IPS DF 6.9 (cell line): ENCODE measurements around the gene MOCOS.

ENCODE experiments used
- DNase-seq: peaks from one replicate; pipeline ENCODE4 v3.0.0-alpha.2; 2013; ENCODE audit warnings: low read depth, low spot score
- H3K27ac ChIP-seq: one replicate; pipeline ENCODE4 v1.5.1; 2013; ENCODE audit warnings: low read length, control low read depth
- H3K27me3 ChIP-seq: 2 replicates; pipeline ENCODE4 v1.6.1; 2013; ENCODE audit warnings: mild to moderate bottlenecking, low read length; ENCODE audit not compliant: control insufficient read depth, insufficient read depth
- H3K36me3 ChIP-seq: 2 replicates; pipeline ENCODE4 v1.6.1; 2013; ENCODE audit warnings: low read length; ENCODE audit not compliant: control insufficient read depth, insufficient read depth
- H3K4me1 ChIP-seq: 2 replicates; pipeline ENCODE4 v1.6.1; 2013; ENCODE audit warnings: low read length; ENCODE audit not compliant: control insufficient read depth, insufficient read depth
- H3K4me3 ChIP-seq: 2 replicates; pipeline ENCODE4 v1.5.1; 2013; ENCODE audit warnings: mild to moderate bottlenecking, low read length
- H3K9me3 ChIP-seq: 2 replicates; pipeline ENCODE4 v1.6.1; 2013; ENCODE audit warnings: low read length, inconsistent platforms; ENCODE audit not compliant: control insufficient read depth, insufficient read depth
- WGBS: extraction: QIAGEN DNeasy Blood & Tissue Kit; methylation state at CpG from one replicate; pipeline ENCODE4 v1.1.7; 2013; ENCODE audit warnings: mixed read lengths, missing lambda C conversion rate; ENCODE audit not compliant: insufficient read length, insufficient coverage; 5-methylcytosine and 5-hydroxymethylcytosine counted together

MOCOS gene

GRCh38 chr18:36302676-36303075 lies 115.4 kb downstream of the MOCOS start:
- no peak overlapping the region for H3K4me3 ChIP-seq
- peaks cover 5% of the 10 kb centered on the region; the same call in 1 of the 2 replicates for H3K27me3 ChIP-seq
- H3K4me1 ChIP-seq = no peaks in the 10 kb centered on the region; the same call in 1 of the 2 replicates
- no CpG with 5 or more reads among the region's 2 CpGs for WGBS
- no peaks in the 10 kb centered on the region for H3K36me3 ChIP-seq
- H3K9me3 ChIP-seq = no peaks in the 10 kb centered on the region
- no peak overlapping the region for H3K27ac ChIP-seq
- DNase-seq = no peak

- H3K4me3 ChIP-seq = no peak overlapping the region
- H3K27me3 ChIP-seq = peaks cover 5% of the 10 kb centered on the region; the same call in 1 of the 2 replicates
- H3K27ac ChIP-seq = no peak overlapping the region
- H3K9me3 ChIP-seq = no peaks in the 10 kb centered on the region
- DNase-seq = no peak
- H3K36me3 ChIP-seq = no peaks in the 10 kb centered on the region
- no CpG with 5 or more reads among the region's 6 CpGs for WGBS
- H3K4me1 ChIP-seq = no peaks in the 10 kb centered on the region; the same call in 1 of the 2 replicates
Observed at GRCh38 chr18:36303211-36303844, 116.0 kb downstream of the MOCOS start.

DNA sequence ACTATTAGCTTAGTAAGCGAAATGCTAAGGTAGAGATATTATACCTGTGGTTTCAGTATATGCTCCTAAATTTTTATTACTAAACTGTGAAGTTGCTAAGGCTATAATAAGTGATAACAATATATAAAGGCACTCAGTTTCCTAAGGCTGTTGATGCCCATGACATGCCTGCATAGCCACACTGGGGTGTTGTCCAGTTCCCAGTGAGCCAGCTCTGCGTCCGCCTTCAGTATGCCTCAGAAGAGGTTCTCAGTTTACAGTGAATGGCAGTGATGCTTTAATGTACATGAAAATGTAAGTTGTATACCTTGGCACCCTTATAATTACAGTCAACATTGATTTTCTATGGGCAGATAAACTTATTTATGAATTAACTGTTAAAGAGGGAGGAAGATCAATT lies 117.4 kb downstream of the MOCOS start:
- Histone ChIP-seq H3K27ac (no peak overlapping the region), H3K36me3 (no peaks in the 10 kb centered on the region), H3K4me3 (no peak overlapping the region), H3K4me1 (peaks cover 5% of the 10 kb centered on the region), H3K27me3 (no peaks in the 10 kb centered on the region), H3K9me3 (no peaks in the 10 kb centered on the region)
- DNase-seq = no peak
- no CpG with 5 or more reads among the region's 3 CpGs for WGBS

GRCh38 chr18:36305375-36305774 lies 118.1 kb downstream of the MOCOS start:
- Histone ChIP-seq H3K27ac (no peak overlapping the region), H3K27me3 (no peaks in the 10 kb centered on the region), H3K4me3 (no peak overlapping the region), H3K9me3 (no peaks in the 10 kb centered on the region), H3K36me3 (no peaks in the 10 kb centered on the region), H3K4me1 (peaks cover 5% of the 10 kb centered on the region)
- no CpG with 5 or more reads among the region's 2 CpGs for WGBS
- DNase-seq = no peak

DNA sequence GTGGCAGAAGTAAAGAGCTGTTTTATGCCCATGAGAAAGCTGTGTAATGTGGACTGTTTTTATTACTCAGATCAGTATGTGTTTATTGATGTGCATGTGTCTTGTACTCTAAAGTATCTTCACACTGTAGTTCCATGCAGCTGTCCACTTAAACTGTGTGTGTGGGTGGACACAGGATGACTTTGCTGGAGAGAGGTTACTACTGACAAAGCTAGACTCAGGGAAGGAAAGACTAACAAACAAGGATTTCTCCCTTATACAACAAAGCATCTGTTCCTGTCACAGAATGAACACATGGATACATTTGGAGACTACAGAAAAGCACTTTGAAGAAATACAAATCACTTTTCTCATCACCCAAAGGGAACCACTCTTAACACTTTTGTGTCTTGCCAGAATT lies 120.2 kb downstream of the MOCOS start:
- peaks cover 5% of the 10 kb centered on the region for H3K4me1 ChIP-seq
- no peak overlapping the region for H3K4me3 ChIP-seq
- no peak for DNase-seq

DNA sequence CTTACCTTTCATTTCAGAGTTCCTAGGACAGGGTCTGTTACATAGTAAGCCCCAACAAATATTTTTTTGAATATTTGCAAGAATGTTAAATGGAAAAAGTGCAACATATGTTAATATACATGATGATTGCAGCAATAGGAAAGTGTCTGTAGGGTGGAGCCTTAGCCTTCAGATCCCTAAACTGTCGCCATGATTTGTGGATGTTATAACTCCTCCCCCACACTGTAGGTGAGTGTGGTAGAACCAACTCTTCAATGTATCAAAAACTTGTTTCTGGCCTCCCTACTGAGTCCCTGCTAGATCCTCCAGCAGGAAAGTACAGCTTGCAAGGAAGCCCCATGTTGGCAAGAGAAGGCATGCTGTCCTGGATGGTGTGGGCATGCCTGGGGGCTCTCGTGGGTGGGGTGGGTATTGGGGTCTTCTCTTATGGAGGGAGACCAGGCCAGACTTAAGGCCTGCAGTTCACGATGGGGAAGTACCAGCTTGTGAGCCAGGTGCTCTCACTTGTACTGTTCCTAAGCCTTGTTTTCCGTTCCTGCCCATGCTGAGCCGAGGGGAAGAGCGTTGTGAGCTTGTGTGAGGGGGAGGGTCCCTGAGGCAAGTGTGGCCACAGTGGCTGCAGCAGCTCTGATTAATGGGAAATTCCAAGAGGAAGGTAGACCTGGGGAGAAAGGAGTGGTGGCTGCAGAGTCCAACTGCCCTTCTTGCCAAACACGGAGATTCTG lies 121.6 kb downstream of the MOCOS start:
- H3K4me3 ChIP-seq = no peak overlapping the region
- H3K4me1 ChIP-seq = peaks cover 5% of the 10 kb centered on the region
- no peak for DNase-seq

More for the DNA sequence above, 120.2 kb downstream of the MOCOS start:
- Histone ChIP-seq H3K27ac (no peak overlapping the region), H3K9me3 (no peaks in the 10 kb centered on the region), H3K27me3 (no peaks in the 10 kb centered on the region), H3K36me3 (no peaks in the 10 kb centered on the region)

GRCh38 chr18:36309436-36310391 lies 122.4 kb downstream of the MOCOS start:
- no CpG with 5 or more reads among the region's 11 CpGs for WGBS

More for the DNA sequence above, 121.6 kb downstream of the MOCOS start:
- no peak overlapping the region for H3K27ac ChIP-seq
- no peaks in the 10 kb centered on the region for H3K27me3 ChIP-seq
- H3K36me3 ChIP-seq = no peaks in the 10 kb centered on the region
- H3K9me3 ChIP-seq = no peaks in the 10 kb centered on the region
- WGBS = no CpG with 5 or more reads among the region's 7 CpGs

DNA sequence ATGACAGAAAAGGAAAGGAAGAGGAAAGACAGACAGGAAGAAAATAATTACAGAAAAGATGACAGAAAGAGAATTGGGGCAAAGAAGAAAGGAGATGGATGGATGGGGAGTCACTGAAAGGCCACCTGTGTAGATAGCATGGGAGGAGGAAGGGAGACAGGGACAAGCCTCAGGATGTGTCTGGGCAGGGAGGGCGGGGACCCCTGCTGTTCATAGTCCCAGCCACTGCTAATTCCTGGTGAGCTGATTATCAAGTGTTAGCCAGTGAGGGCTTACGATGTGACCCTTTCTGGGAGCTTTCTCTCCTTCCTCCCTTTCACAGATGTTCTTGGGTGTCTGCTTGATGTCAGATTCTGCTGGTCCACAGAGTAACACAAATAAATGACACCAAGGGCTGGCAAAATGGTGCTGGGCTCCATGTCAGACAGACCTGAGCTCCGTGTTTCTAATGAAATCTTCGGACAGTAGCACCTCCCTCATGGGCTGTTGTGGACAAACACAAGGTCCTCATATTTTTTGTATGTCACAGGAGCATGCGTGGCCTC lies 123.8 kb downstream of the MOCOS start:
- WGBS = no CpG with 5 or more reads among the region's 5 CpGs
- Histone ChIP-seq H3K36me3 (no peaks in the 10 kb centered on the region), H3K27me3 (no peaks in the 10 kb centered on the region), H3K4me1 (peaks cover 5% of the 10 kb centered on the region), H3K27ac (no peak overlapping the region), H3K9me3 (no peaks in the 10 kb centered on the region), H3K4me3 (no peak overlapping the region; the same call in 1 of the 2 replicates)
- no peak for DNase-seq

More at GRCh38 chr18:36309436-36310391, 122.4 kb downstream of the MOCOS start:
- no peaks in the 10 kb centered on the region for H3K36me3 ChIP-seq
- no peak overlapping the region for H3K27ac ChIP-seq
- H3K4me3 ChIP-seq = no peak overlapping the region
- no peak for DNase-seq
- no peaks in the 10 kb centered on the region for H3K9me3 ChIP-seq
- no peaks in the 10 kb centered on the region for H3K27me3 ChIP-seq
- H3K4me1 ChIP-seq = peaks cover 5% of the 10 kb centered on the region

GRCh38 chr18:36312806-36313395 lies 125.6 kb downstream of the MOCOS start:
- H3K36me3 ChIP-seq = no peaks in the 10 kb centered on the region
- H3K4me1 ChIP-seq = peaks cover 5% of the 10 kb centered on the region
- WGBS = no CpG with 5 or more reads among the region's 2 CpGs
- H3K27me3 ChIP-seq = no peaks in the 10 kb centered on the region
- H3K27ac ChIP-seq = no peak overlapping the region
- no peaks in the 10 kb centered on the region for H3K9me3 ChIP-seq
- H3K4me3 ChIP-seq = no peak overlapping the region
- DNase-seq = no peak

DNA sequence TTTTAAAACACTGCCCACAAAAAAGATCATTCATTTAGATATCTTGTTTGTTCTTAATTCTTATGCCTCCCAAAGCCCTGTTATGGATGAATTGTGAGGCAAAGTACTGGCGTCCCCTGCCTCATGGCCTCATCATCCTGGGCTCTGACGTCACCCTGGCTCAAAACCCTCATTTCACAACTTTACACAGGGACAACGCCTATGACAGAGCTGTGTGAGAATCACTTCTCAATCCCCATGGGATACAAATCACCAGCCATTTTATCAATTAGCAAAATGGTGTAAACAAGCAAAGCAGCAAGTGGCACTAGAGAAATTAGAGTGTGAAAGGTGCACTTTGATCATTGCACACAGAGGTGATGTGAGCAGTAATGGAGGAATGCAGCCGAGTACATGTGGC lies 126.8 kb downstream of the MOCOS start:
- no peak overlapping the region for H3K27ac ChIP-seq
- no CpG with 5 or more reads among the region's 4 CpGs for WGBS
- no peaks in the 10 kb centered on the region for H3K36me3 ChIP-seq
- H3K9me3 ChIP-seq = no peaks in the 10 kb centered on the region
- H3K4me1 ChIP-seq = peaks cover under 1% of the 10 kb centered on the region
- no peaks in the 10 kb centered on the region for H3K27me3 ChIP-seq
- no peak for DNase-seq
- no peak overlapping the region for H3K4me3 ChIP-seq
